ENCODE data around the gene IL4I1. TPM values are rescaled to one million over a fixed set of nuclear protein-coding genes. Genes with fewer than 3 reads are reported as not detected.

The IL4I1 gene
- total RNA-seq, 1 donor = 0.43 TPM

GRCh38 chr19:49869009-49869483 is 27.6 kb downstream of the IL4I1 start:
- no peak for DNase-seq (ENCODE audit: low read depth)
- no peak for TF ChIP-seq CTCF (IDR thresholded peaks at IDR 0.05; ENCODE audit: insufficient read depth, low read depth, low read length)
- H3K4me3 ChIP-seq (ENCODE audit: low read depth, low read length) = peak overlapping the region; percentile 51

- DNase-seq (ENCODE audit: low read depth) = peak; percentile 92
- peak within 1 kb of the TSS; percentile 81 for H3K4me3 ChIP-seq (ENCODE audit: low read depth, low read length)
- TF ChIP-seq CTCF (IDR thresholded peaks at IDR 0.05; ENCODE audit: insufficient read depth, low read depth, low read length) = no peak
Observed at GRCh38 chr19:49866933-49867782, 29.5 kb downstream of the IL4I1 start, which contains the start of gene PNKP. Gene PNKP, minus strand, starts transcription at chr19:49867576. Its CDS starts 372 bp downstream, at chr19:49867204.

- no peak for TF ChIP-seq CTCF (IDR thresholded peaks at IDR 0.05; ENCODE audit: insufficient read depth, low read depth, low read length)
- no peak for DNase-seq (ENCODE audit: low read depth)
- no peak overlapping the region for H3K4me3 ChIP-seq (ENCODE audit: low read depth, low read length)
Observed at GRCh38 chr19:49864890-49865289, 31.8 kb downstream of the IL4I1 start.

- DNase-seq (ENCODE audit: low read depth) = no peak
- no peak overlapping the region for H3K4me3 ChIP-seq (ENCODE audit: low read depth, low read length)
- TF ChIP-seq CTCF (IDR thresholded peaks at IDR 0.05; ENCODE audit: insufficient read depth, low read depth, low read length) = no peak
Observed at GRCh38 chr19:49863935-49864320, 32.8 kb downstream of the IL4I1 start.

GRCh38 chr19:49863254-49863934 is 33.3 kb downstream of the IL4I1 start:
- TF ChIP-seq CTCF (IDR thresholded peaks at IDR 0.05; ENCODE audit: insufficient read depth, low read depth, low read length) = no peak
- DNase-seq (ENCODE audit: low read depth) = no peak
- H3K4me3 ChIP-seq (ENCODE audit: low read depth, low read length) = no peak overlapping the region

GRCh38 chr19:49862391-49863253 is 34.1 kb downstream of the IL4I1 start:
- TF ChIP-seq CTCF (IDR thresholded peaks at IDR 0.05; ENCODE audit: insufficient read depth, low read depth, low read length) = peak; percentile 37
- DNase-seq (ENCODE audit: low read depth) = no peak
- H3K4me3 ChIP-seq (ENCODE audit: low read depth, low read length) = no peak overlapping the region

All from fibroblast of villous mesenchyme (primary cell).